ENCODE data around the gene RNASE13.

The RNASE13 gene

DNA sequence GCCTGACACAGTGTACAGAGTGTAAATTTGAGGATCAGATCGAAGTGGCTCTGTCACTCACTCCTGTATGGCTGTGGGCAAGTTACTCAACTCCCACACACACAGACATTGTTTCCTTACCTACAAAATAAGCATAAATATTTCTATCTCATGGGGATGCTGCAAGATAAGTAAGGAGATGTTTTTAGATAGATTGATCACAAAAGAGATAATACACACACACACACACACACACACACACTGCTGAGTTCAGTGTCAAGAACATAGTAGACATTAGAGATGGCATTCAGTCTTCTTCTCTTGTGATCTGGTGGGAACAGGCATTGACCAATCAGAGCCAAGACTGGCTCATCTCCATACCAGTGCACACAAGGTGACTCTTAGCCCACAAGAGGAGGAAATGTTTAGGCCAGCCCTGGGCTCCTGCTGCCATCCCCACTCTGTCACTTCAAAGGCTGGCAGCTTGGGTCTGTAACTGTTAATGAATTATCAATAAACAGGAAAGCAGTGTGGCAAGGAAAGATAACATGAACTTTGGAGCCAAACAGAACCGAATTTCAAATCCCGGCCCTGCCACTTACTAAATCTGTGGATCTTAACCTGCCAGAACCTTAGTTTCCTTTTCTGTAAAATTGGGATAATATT, 19.6 kb upstream of the RNASE13 start:
- H3K27ac ChIP-seq (ENCODE audit: extremely low read depth, low read depth, low read length) = no peak overlapping the region
- H3K36me3 ChIP-seq (ENCODE audit: control insufficient read depth in 2 of 2, insufficient read depth in 1 of 2, low read length in 2 of 2) = no peaks in the 10 kb centered on the region
- ChIA-PET CTCF (interaction anchor here (0.6 to 0.8 kb wide), 4 partner anchors 38 to 83 kb away, joined by 3 to 5 read pairs (median 4); no protein-coding TSS in a partner anchor), POLR2A (interaction anchor here (0.6 kb wide), 1 partner anchor 55 kb away, joined by 3 read pairs; the partner anchor contains the start of gene SLC39A2)
- H3K9me3 ChIP-seq (ENCODE audit: control insufficient read depth, insufficient read depth, low read depth, low read length) = no peaks in the 10 kb centered on the region
- no peaks in the 10 kb centered on the region for H3K4me1 ChIP-seq (ENCODE audit: control insufficient read depth, insufficient read depth, low read length)
- TF ChIP-seq KLF1 (tag by site-specific recombination; IDR thresholded peaks at IDR 0.05) = no peak
- no peak for TF ChIP-seq KLF17 (tag by site-specific recombination; IDR thresholded peaks at IDR 0.05)
- TF ChIP-seq ZNF366 (tag by site-specific recombination; conservative IDR thresholded peaks at IDR 0.05) = no peak
- no peak for TF ChIP-seq ZNF48 (tag by site-specific recombination; IDR thresholded peaks at IDR 0.05)
- TF ChIP-seq HOXC10 (CRISPR knock-in tag; IDR thresholded peaks at IDR 0.05) = no peak
- TF ChIP-seq BCL6B (tag by site-specific recombination; IDR thresholded peaks at IDR 0.05) = no peak
- no peak for TF ChIP-seq ZNF548 (tag by site-specific recombination; IDR thresholded peaks at IDR 0.05)
- TF ChIP-seq HOXA7 (CRISPR knock-in tag; IDR thresholded peaks at IDR 0.05; ENCODE audit: borderline replicate concordance) = no peak
- TF ChIP-seq ZNF692 (tag by site-specific recombination; IDR thresholded peaks at IDR 0.05) = no peak
- no peak overlapping the region for H3K4me3 ChIP-seq (ENCODE audit: low read depth, low read length)

DNA sequence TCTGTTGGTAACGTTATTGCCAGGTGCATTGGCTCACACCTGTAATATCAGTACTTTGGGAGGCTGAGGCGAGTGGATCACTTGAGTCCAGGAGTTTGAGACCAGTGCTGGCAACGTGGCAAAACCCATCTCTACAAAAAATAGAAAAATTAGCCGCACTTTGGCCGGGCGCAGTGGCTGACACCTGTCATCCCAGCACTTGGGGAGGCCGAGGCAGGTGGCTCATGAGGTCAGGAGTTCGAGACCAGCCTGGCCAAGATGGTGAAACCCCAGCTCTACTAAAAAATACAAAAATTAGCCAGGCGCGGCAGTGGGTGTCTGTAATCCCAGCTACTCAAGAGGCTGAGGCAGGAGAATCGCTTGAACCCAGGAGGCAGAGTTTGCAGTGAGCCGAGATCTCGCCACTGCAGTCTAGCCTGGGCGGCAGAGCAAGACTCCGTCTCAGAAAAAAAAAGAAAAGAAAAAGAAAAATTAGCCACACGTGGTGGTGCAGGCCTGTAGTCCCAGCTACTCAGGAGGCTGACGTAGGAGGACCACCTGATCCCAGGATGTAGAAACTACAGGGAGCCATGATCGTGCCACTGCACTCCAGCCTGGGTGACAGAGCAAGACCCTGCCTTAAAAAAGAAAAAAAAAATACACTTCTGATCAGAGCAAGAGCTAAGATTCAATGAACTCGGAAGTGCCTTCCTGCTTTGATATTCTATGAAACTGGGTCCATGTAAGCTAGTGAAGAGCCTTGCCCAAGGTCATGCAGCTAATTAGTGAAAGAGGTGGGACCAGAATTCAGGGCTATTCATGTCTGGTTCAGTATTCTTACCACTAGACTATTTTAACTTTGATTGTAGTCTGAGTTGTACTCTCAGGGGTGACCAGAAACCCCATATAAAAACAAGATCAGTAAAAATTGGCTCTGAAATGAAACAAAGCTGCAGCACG, 18.8 kb upstream of the RNASE13 start:
- Histone ChIP-seq H3K9me3 (ENCODE audit: control insufficient read depth, insufficient read depth, low read depth, low read length) (no peaks in the 10 kb centered on the region), H3K27ac (ENCODE audit: extremely low read depth, low read depth, low read length) (no peak overlapping the region), H3K4me3 (ENCODE audit: low read depth, low read length) (no peak overlapping the region), H3K36me3 (ENCODE audit: control insufficient read depth in 2 of 2, insufficient read depth in 1 of 2, low read length in 2 of 2) (no peaks in the 10 kb centered on the region), H3K4me1 (ENCODE audit: control insufficient read depth, insufficient read depth, low read length) (no peaks in the 10 kb centered on the region)
- CTCF ChIA-PET = interaction anchor here (0.6 to 1.0 kb wide), 5 partner anchors 10 to 83 kb away, joined by 3 to 5 read pairs (median 4); no protein-coding TSS in a partner anchor
- no peak for TF ChIP-seq HOXC10 (CRISPR knock-in tag; IDR thresholded peaks at IDR 0.05)
- TF ChIP-seq BCL11B (tag by site-specific recombination; IDR thresholded peaks at IDR 0.05; ENCODE audit: low read depth) = no peak
- TF ChIP-seq ZNF184 (tag by site-specific recombination; IDR thresholded peaks at IDR 0.05) = no peak
- no peak for TF ChIP-seq ZEB2 (tag by site-specific recombination; IDR thresholded peaks at IDR 0.05)
- TF ChIP-seq ZBTB48 (tag by site-specific recombination; IDR thresholded peaks at IDR 0.05) = no peak
- TF ChIP-seq ZSCAN30 (tag by site-specific recombination; IDR thresholded peaks at IDR 0.05) = no peak
- POLR2A ChIA-PET = interaction anchor here (0.6 kb wide), 1 partner anchor 55 kb away, joined by 3 read pairs; the partner anchor contains the start of gene SLC39A2

DNA sequence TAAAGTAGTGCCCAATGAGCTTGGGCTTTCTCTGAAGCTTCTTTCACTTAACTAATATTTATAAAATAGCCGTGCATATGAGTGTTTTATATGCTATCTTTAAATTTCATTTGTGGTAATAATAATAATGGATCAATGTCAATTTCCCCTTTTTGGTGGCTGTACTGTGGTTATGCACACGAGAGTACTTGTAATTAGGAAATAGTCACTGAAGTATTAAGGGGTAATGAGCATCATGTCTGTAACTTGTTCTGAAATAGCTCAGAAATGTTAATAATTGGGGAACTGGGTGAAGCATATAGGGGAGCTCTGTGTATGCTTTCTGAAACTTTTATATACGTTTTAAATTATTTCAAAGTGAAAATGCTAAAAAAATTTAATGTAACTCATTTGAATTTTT, 16.0 kb upstream of the RNASE13 start:
- ChIA-PET POLR2A (no interaction called here), CTCF (interaction anchor here (0.5 to 2.0 kb wide), 7 partner anchors 10 to 243 kb away, joined by 3 to 6 read pairs (median 4); no protein-coding TSS in a partner anchor)
- TF ChIP-seq ZNF529 (tag by site-specific recombination; IDR thresholded peaks at IDR 0.05; ENCODE audit: insufficient replicate concordance) = no peak
- TF ChIP-seq ZNF311 (tag by site-specific recombination; IDR thresholded peaks at IDR 0.05; ENCODE audit: borderline replicate concordance) = no peak
- TF ChIP-seq ZNF596 (tag by site-specific recombination; IDR thresholded peaks at IDR 0.05) = no peak
- no peak for TF ChIP-seq ZNF335 (tag by site-specific recombination; conservative IDR thresholded peaks at IDR 0.05)
- TF ChIP-seq SALL2 (tag by site-specific recombination; IDR thresholded peaks at IDR 0.05; ENCODE audit: borderline replicate concordance) = no peak
- no peak overlapping the region for H3K27ac ChIP-seq (ENCODE audit: extremely low read depth, low read depth, low read length)
- H3K4me3 ChIP-seq (ENCODE audit: low read depth, low read length) = no peak overlapping the region
- H3K36me3 ChIP-seq (ENCODE audit: control insufficient read depth in 2 of 2, insufficient read depth in 1 of 2, low read length in 2 of 2) = no peaks in the 10 kb centered on the region
- H3K4me1 ChIP-seq (ENCODE audit: control insufficient read depth, insufficient read depth, low read length) = no peaks in the 10 kb centered on the region
- no peaks in the 10 kb centered on the region for H3K9me3 ChIP-seq (ENCODE audit: control insufficient read depth, insufficient read depth, low read depth, low read length)

Data from HEK293 (cell line).